Thyroid gland (tissue), 4 donors: ENCODE results near the gene SHLD2.
"Not testable (repeated sequence)": the region's sequence is repeated elsewhere in the genome, so short reads cannot be mapped to it uniquely, and the experiment has no call there.

Experiments
- CTCF ChIP-seq, 6 experiments: fragments of 200-600 bp in 3 of 6; fragments of 450-650 bp in 3 of 6; sonication (generic) in 3 of 6; IDR thresholded peaks; one replicate each; pipeline ENCODE4 v1.5.1; 2016 to 2019; ENCODE audit warnings: antibody characterized with exemption in 6 of 6, mild to moderate bottlenecking in 2 of 6, inconsistent platforms in 1 of 6, moderate library complexity in 1 of 6
- POLR2A ChIP-seq, 2 donors: fragments of 450-650 bp; IDR thresholded peaks; one replicate each; pipeline ENCODE4 v1.6.1; 2017; ENCODE audit warnings: antibody characterized with exemption in 2 of 2, mild to moderate bottlenecking in 2 of 2, moderate library complexity in 1 of 2

- not testable (repeated sequence) for TF ChIP-seq CTCF, POLR2A (IDR thresholded peaks at IDR 0.05)
Observed at GRCh38 chr10:87206922-87207321, 111.9 kb downstream of the SHLD2 start.
